OCI-LY1 (cell line): ENCODE measurements around the gene GRIA1.

Experiments used
- CTCF ChIP-seq: fragments of 200-600 bp; sonication (generic), shearing (Covaris generic); IDR thresholded peaks from 2 replicates; pipeline ENCODE4 v1.5.1; 2017; ENCODE audit warnings: mild to moderate bottlenecking, antibody characterized with exemption, low read length, moderate library complexity, mixed read lengths
- EZH2 ChIP-seq: fragments of 200-600 bp; sonication (generic), shearing (Covaris generic); IDR thresholded peaks from 2 replicates; pipeline ENCODE4 v1.8.0; 2017; ENCODE audit warnings: borderline replicate concordance, mixed run types, mild to moderate bottlenecking, antibody characterized with exemption, low read length, moderate library complexity, mixed read lengths

GRCh38 chr5:153751251-153751650 is 260.8 kb downstream of the GRIA1 start:
- TF ChIP-seq CTCF: no peak
- no peak for TF ChIP-seq EZH2
